Measurements from ENCODE around the gene TLX3.

The TLX3 gene

GRCh38 chr5:171330021-171330420, 21.0 kb downstream of the TLX3 start:
- H3K27me3 ChIP-seq (ENCODE audit: control insufficient read depth, insufficient read depth, low read length) = no peaks in the 10 kb centered on the region
- H3K4me1 ChIP-seq = no peaks in the 10 kb centered on the region
- H3K79me2 ChIP-seq = no peaks in the 10 kb centered on the region
- no peak overlapping the region for H3K4me3 ChIP-seq (ENCODE audit: low read depth, low read length)
- no peak overlapping the region for H3K4me2 ChIP-seq (ENCODE audit: low read length)
- no peaks in the 10 kb centered on the region for H3K36me3 ChIP-seq (ENCODE audit: control insufficient read depth, insufficient read depth, low read length)
- H3K27ac ChIP-seq = no peak overlapping the region
- H3K9me3 ChIP-seq (ENCODE audit: control insufficient read depth, low read length) = no peaks in the 10 kb centered on the region
- H3K9ac ChIP-seq = no peak overlapping the region
- no peak overlapping the region for H2AFZ ChIP-seq
- TF ChIP-seq, protein P1, sequence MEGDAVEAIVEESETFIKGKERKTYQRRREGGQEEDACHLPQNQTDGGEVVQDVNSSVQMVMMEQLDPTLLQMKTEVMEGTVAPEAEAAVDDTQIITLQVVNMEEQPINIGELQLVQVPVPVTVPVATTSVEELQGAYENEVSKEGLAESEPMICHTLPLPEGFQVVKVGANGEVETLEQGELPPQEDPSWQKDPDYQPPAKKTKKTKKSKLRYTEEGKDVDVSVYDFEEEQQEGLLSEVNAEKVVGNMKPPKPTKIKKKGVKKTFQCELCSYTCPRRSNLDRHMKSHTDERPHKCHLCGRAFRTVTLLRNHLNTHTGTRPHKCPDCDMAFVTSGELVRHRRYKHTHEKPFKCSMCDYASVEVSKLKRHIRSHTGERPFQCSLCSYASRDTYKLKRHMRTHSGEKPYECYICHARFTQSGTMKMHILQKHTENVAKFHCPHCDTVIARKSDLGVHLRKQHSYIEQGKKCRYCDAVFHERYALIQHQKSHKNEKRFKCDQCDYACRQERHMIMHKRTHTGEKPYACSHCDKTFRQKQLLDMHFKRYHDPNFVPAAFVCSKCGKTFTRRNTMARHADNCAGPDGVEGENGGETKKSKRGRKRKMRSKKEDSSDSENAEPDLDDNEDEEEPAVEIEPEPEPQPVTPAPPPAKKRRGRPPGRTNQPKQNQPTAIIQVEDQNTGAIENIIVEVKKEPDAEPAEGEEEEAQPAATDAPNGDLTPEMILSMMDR (IDR thresholded peaks at IDR 0.05) = no peak

DNA sequence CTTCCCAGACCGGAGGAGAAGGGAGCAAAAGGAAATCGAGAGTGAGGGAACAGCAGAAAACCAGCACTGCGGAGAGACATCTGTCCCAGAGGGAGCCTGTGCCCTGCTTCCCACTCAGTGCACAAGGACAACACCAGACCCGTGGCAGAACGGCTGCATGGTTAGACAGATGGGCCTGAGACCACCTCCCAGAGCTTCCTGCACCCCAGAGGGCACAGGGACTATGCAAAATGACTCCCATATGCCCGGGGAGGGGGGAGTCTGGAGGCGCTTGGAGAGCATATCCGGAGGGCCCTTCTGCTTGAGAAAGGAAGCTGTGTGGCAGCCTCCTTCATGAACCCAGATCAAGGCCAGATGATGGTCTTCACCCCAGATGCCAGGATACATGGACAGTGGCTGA, 26.6 kb downstream of the TLX3 start:
- Histone ChIP-seq H3K4me1 (no peaks in the 10 kb centered on the region), H3K36me3 (ENCODE audit: control insufficient read depth, insufficient read depth, low read length) (no peaks in the 10 kb centered on the region), H3K9ac (no peak overlapping the region), H3K27ac (no peak overlapping the region), H3K4me2 (ENCODE audit: low read length) (no peak overlapping the region), H3K27me3 (ENCODE audit: control insufficient read depth, insufficient read depth, low read length) (no peaks in the 10 kb centered on the region), H2AFZ (no peak overlapping the region), H3K9me3 (ENCODE audit: control insufficient read depth, low read length) (no peaks in the 10 kb centered on the region), H3K79me2 (no peaks in the 10 kb centered on the region), H3K4me3 (ENCODE audit: low read depth, low read length) (no peak overlapping the region)
- TF ChIP-seq, protein P1 (IDR thresholded peaks at IDR 0.05) = no peak

DNA sequence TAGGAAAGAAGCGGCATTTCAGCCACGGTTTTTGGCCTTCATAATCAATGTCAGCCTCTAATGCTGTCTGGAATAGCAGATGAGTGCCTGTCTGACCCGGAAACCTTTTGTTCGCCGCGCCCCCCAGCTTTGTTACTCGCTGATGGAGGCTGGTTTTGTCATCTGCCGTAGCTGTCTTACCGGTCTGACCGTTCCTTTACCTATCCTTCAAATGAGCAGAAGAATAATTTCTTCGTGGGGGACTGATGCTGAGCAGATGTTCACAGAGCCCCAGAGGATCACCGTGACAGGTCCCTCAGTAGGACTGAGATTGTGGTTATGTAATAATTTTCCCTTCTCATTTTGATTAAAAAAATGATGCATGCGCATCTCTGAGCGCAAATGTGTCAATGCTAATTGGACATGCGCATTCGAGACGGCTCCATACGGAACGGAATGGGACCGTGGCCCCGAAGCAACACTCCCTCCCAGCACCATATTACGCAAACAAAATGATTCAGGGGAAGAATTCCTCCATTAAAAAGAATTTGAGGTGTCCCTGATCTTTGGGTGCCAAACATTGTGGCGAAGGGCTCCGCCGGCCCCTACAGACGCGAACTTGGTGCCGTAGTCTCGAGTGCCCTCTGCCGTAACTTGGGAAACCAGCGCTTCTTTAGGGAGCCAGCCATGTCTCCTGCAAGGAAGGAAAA, 27.6 kb downstream of the TLX3 start:
- H3K9me3 ChIP-seq (ENCODE audit: control insufficient read depth, low read length) = no peaks in the 10 kb centered on the region

DNA sequence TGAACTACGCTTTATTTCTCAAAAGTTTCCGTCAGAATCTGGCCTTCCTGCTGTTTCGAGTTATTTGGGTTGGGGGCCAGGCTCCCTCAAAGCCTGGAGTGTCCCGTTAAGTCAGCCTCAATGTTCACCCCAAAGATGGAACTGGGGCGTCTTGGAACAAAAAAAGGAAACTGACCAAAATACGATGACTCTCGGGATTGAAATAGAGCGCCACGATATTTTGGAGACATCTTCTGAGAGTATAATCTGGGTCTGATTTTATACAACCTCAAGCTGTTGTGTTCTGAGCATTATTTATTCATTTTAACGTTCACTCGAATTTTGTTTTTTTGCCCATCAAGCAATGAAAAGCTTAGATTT, 28.1 kb downstream of the TLX3 start:
- no peaks in the 10 kb centered on the region for H3K4me1 ChIP-seq
- no peaks in the 10 kb centered on the region for H3K9me3 ChIP-seq (ENCODE audit: control insufficient read depth, low read length)
- H3K4me3 ChIP-seq (ENCODE audit: low read depth, low read length) = no peak overlapping the region
- TF ChIP-seq, protein P1 (IDR thresholded peaks at IDR 0.05) = peak; percentile 1
- no peak overlapping the region for H3K9ac ChIP-seq
- H3K4me2 ChIP-seq (ENCODE audit: low read length) = peak overlapping the region; percentile 40
- H2AFZ ChIP-seq = peak overlapping the region; percentile 71
- no peaks in the 10 kb centered on the region for H3K79me2 ChIP-seq
- H3K27me3 ChIP-seq (ENCODE audit: control insufficient read depth, insufficient read depth, low read length) = no peaks in the 10 kb centered on the region
- no peak overlapping the region for H3K27ac ChIP-seq
- H3K36me3 ChIP-seq (ENCODE audit: control insufficient read depth, insufficient read depth, low read length) = no peaks in the 10 kb centered on the region

More for the DNA sequence above, 27.6 kb downstream of the TLX3 start:
- Histone ChIP-seq H3K4me3 (ENCODE audit: low read depth, low read length) (no peak overlapping the region), H3K36me3 (ENCODE audit: control insufficient read depth, insufficient read depth, low read length) (no peaks in the 10 kb centered on the region), H2AFZ (peak overlapping the region; percentile 71), H3K4me2 (ENCODE audit: low read length) (peak overlapping the region; percentile 40), H3K4me1 (no peaks in the 10 kb centered on the region), H3K79me2 (no peaks in the 10 kb centered on the region), H3K9ac (no peak overlapping the region), H3K27me3 (ENCODE audit: control insufficient read depth, insufficient read depth, low read length) (no peaks in the 10 kb centered on the region), H3K27ac (no peak overlapping the region)
- TF ChIP-seq, protein P1 (IDR thresholded peaks at IDR 0.05) = peak; percentile 44

DNA sequence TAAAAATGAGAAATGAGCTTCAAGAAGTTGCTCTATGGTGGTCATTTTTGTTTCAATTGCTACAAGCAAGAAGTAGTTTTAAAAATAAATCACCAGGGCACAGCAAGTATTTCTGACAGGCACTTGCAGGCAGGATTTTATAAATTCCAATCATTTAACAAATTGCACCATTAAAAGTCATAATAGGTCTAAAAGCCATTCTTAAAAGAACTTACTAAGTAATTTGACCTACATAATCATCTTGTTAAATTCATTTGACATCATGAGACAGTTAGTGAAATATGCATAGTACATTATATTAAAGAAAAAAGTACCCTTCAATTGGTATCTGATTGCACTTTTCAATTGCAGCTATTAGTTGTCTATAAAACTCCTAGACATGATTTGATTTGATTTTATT, 31.0 kb downstream of the TLX3 start:
- Histone ChIP-seq H3K4me3 (ENCODE audit: low read depth, low read length) (no peak overlapping the region), H3K4me1 (no peaks in the 10 kb centered on the region), H3K4me2 (ENCODE audit: low read length) (no peak overlapping the region), H3K27ac (no peak overlapping the region), H3K27me3 (ENCODE audit: control insufficient read depth, insufficient read depth, low read length) (no peaks in the 10 kb centered on the region), H3K9ac (no peak overlapping the region), H3K79me2 (no peaks in the 10 kb centered on the region), H2AFZ (no peak overlapping the region), H3K36me3 (ENCODE audit: control insufficient read depth, insufficient read depth, low read length) (no peaks in the 10 kb centered on the region), H3K9me3 (ENCODE audit: control insufficient read depth, low read length) (no peaks in the 10 kb centered on the region)
- TF ChIP-seq, protein P1 (IDR thresholded peaks at IDR 0.05) = no peak

Measured in parathyroid adenoma (tissue), 2 donors.